ENCODE results near the gene XRCC4. TPM values are rescaled to one million over a fixed set of nuclear protein-coding genes. Genes with fewer than 3 reads are reported as not detected.

Gene XRCC4
- polyA plus RNA-seq, 1 donor: 4.1 TPM

GRCh38 chr5:83270311-83270710 lies 193.0 kb downstream of the XRCC4 start:
- DNase-seq (ENCODE audit: low read depth): no peak

- DNase-seq (ENCODE audit: low read depth): no peak
Measured at GRCh38 chr5:83277154-83277553, 199.8 kb downstream of the XRCC4 start.

- DNase-seq (ENCODE audit: low read depth): no peak
Measured at GRCh38 chr5:83277953-83278352, 200.6 kb downstream of the XRCC4 start.

- no peak for DNase-seq (ENCODE audit: low read depth)
Measured at GRCh38 chr5:83281176-83281575, 203.8 kb downstream of the XRCC4 start.

- DNase-seq (ENCODE audit: low read depth): no peak
Measured at GRCh38 chr5:83281658-83282057, 204.3 kb downstream of the XRCC4 start.

DNA sequence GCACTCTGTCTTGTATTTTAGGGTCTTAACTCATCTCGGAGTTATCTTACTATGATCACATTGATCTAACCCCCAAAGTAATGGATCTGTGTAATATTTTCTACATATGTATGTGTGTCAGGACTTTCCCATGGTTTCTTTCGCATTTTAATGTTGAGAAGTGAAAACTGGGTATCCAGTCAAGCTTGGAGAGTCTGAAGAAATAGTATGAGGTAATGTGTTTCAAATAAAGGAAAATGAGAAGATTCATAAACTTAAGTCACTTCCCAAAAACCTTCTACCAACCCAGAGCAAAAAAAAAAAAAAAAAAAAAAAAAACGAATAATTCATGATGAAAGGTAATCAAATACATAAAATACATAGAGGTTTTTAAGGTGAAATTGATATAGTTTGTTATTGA lies 206.4 kb downstream of the XRCC4 start:
- no peak for DNase-seq (ENCODE audit: low read depth)

- no peak for DNase-seq (ENCODE audit: low read depth)
Measured at GRCh38 chr5:83285661-83286398, 208.5 kb downstream of the XRCC4 start.

DNA sequence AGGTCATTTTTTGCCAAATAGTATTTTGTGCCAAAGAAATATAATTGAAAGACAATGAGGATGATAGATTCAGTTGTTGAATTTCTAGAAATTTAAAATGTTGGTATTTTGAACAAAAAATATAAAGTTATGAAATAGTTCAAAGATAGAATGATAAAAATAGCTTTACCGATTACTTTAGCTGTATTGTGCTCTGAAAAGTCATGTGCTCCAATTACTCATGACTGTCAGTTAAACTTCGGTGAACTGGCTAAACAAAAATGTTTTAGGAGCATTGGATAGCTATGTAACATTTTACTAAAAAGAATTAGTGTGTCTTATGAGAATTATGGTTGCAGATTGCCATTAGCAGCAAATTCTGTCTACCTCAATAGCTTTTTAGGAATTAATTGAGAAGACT lies 216.9 kb downstream of the XRCC4 start:
- no peak for DNase-seq (ENCODE audit: low read depth)

DNA sequence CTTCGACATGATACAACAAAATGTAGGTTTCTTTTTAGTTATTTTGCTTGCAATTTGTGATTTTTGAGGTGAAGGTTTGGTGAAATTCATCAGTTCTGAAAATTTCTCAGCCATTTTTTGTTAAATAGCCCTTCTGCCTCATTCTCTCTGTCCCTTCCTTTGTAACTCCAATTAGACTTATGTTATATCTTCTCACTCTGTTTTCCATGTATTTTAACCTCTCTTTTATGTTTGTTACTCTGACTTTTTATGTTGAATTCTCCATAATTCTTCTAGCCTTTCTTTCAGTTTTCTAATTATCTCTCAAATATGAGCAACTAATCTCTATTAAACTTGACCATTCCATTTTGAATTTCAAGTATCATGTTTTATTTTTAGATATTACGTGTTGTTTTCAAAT lies 222.0 kb downstream of the XRCC4 start:
- no peak for DNase-seq (ENCODE audit: low read depth)

- peak; percentile 39 for DNase-seq (ENCODE audit: low read depth)
Measured at GRCh38 chr5:83306572-83307241, 229.4 kb downstream of the XRCC4 start.

DNA sequence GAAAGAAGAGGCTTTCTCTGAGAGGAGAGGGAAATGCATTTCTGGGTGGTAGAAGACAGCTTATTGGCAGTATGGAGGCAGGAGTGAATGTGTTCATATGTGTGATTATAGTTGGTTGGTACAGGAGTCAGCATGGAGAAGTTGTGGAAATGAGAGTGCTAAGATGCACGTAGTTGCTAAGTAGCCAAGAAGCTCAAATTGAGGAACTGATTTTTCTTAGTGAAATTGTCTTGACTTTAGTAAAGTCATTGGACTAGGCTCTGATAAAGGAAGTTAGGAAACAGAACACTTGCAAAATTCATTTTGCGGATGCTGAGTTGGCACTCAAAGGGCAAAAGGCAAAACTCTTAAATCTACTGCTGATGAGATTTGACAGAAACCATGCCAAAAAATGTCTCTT lies 235.3 kb downstream of the XRCC4 start:
- DNase-seq (ENCODE audit: low read depth): peak; percentile 17

DNA sequence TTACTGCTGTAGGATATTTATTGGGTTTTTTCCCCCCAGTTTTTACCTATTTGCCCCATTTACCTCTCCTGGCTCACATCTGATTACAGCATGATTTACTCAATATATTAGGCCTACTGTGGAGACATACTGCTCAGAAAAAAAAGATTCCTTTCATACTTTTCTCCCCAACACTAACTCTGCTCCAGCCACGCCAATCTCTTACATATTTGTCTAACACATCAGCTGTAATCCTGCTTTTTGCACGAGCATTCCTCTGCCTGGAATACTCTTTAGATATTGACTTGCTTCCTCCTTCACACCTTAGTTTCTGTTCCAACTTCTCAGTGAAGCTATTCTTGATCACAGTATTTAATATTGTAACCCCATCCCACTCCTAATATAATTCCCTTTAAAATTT lies 236.1 kb downstream of the XRCC4 start:
- DNase-seq (ENCODE audit: low read depth): no peak

- DNase-seq (ENCODE audit: low read depth): no peak
Measured at GRCh38 chr5:83321483-83322055, 244.2 kb downstream of the XRCC4 start.

DNA sequence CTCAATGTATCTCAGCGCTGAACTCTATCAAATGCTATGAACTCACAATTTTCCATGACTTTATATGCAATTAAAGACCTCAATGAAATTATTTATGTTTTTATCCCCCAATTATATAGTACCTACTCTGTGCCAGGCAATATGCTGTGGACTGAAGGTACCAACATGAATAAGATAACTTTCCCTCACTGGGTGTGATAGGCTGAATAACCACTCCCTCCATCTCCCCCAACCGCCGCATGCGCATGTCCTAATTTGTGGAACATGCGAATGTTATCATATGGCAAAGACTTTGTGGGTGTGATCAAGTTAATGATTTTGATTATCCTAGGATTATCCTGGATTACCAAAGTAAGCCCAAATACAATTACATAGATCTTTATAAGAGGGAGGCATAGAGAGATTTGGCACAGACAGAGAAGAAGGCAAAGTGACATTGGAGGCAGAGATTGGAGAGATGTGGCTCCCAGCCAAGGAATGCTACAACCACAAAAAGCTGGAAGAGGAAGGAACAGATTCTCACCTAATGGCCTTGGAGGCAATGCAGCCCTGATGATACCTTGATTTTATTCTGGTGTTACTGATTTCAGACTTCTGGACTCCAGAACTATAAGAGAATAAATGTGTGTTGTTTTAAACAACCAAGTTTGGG lies 245.1 kb downstream of the XRCC4 start:
- no peak for DNase-seq (ENCODE audit: low read depth)

GRCh38 chr5:83323557-83324180 lies 246.3 kb downstream of the XRCC4 start:
- no peak for DNase-seq (ENCODE audit: low read depth)

- no peak for DNase-seq (ENCODE audit: low read depth)
Measured at GRCh38 chr5:83331842-83332241, 254.5 kb downstream of the XRCC4 start.

- no peak for DNase-seq (ENCODE audit: low read depth)
Measured at GRCh38 chr5:83337453-83338035, 260.2 kb downstream of the XRCC4 start.

GRCh38 chr5:83340511-83340918 lies 263.2 kb downstream of the XRCC4 start:
- no peak for DNase-seq (ENCODE audit: low read depth)

GRCh38 chr5:83341815-83342334 lies 264.5 kb downstream of the XRCC4 start:
- no peak for DNase-seq (ENCODE audit: low read depth)

GRCh38 chr5:83342465-83342864 lies 265.1 kb downstream of the XRCC4 start:
- no peak for DNase-seq (ENCODE audit: low read depth)

DNA sequence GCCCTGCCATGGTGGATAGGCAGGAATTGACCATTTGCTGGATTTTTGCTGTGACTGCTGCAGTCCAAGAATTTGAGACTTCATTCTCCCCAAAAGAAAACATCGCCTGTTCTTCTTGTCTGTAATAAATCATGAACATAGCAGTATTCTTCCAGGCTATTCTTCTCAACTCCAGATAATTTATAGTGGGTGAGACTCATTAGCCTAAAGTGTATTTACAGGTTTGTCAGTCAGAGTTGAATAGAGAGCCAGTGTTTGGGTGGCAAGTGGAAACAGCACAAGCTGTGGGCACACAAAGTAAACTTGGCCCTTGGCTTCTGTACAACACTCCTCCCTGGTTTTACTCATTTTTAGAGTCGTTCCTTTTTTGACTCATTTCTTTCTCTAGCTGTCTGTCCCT lies 266.0 kb downstream of the XRCC4 start:
- no peak for DNase-seq (ENCODE audit: low read depth)

- no peak for DNase-seq (ENCODE audit: low read depth)
Measured at GRCh38 chr5:83345423-83345822, 268.1 kb downstream of the XRCC4 start.
